ENCODE data around the gene CERS6.

DNA sequence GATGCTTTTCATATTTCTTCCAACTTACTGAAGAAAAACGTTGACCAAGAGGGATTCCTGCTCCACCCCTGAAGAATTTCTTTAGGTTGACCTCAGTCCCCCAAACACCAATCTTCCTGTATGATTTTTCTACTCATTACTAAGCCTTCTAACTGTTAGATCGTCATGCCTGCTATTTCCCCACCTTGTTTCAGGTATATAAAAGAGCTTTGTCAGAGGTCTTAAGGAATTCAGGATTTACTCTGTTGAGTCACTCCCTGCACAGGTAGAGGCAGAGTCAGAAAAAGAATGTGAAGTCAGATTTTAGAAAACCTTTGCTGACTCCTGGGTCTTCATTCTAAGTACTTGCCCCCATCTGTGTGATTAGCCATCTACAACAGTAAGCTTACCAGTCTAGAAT lies 262.6 kb downstream of the CERS6 start:
- TF ChIP-seq GATA3 (IDR thresholded peaks at IDR 0.05; ENCODE audit: low read depth, low read length) (no peak), GATA2 (IDR thresholded peaks at IDR 0.05; ENCODE audit: low read depth, low read length) (no peak)
